ENCODE measurements around the gene KAZN. TPM values are rescaled to one million over a fixed set of nuclear protein-coding genes. Genes with fewer than 3 reads are reported as not detected.
A peak's percentile ranks its signal among the peaks of the same experiment; 100 is the strongest.

Gene KAZN
- total and polyA plus RNA-seq, 2 donors (not counting 1 experiment from before 2014, with no cell fraction given) = 3.4 to 5.0 TPM

DNA sequence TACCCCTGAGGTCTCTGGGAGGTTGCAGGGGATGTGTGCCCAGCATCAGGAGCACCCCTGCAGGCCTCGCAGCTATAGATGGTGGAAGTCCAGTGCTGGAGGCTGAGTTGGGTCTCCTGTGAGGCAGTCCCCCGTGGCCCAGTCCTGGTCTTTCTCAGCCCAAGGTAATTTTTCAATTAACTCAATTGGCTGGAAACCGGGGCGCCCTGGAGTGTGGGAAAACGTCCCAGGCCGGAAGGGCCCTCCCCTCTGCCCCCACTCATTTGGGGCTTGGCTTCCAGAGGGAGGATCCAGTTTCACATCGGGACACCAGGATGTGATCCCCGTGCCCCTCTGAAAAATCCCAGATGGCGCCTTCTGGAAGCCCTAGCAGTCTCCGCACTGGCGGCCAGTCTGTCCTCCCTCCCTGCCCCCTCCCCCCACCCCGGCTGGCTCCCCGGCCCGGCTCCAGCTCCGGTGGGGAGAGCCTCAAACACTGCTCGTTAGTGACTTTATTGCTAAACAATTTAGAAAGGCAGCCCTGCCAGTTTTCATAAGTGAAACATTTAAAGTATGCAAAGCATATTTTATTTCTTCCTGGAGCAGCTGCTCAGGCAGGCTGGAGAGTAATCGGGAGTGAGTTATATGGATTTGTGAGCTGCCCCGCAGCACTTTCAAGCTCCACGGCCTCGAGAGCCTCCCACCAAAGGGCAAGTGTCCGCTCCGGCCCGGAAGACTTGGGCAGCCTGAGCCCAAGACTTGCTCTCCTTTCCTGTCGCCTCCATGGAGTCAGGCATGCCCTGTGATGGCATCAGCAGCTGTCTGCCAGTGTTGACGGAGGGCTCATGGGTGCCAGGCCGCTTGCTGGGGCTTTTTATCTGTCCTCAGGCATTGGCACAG is 346.9 kb downstream of the KAZN start:
- Histone ChIP-seq H3K9ac (ENCODE audit: insufficient read depth, low read length) (peak overlapping the region; percentile 74), H3K4me3 (replicated peaks in 1 of 4; ENCODE audit: control extremely low read depth in 1 of 4, insufficient read depth in 1 of 4, low read depth in 3 of 4, low read length in 4 of 4) (peak overlapping the region in 3 of 4 experiments; percentile 10 to 55 (median 33)), H3K4me1 (ENCODE audit: control insufficient read depth, extremely low read depth, insufficient read depth, low read length) (peaks cover 40% of the 10 kb centered on the region), H4K20me1 (ENCODE audit: control insufficient read depth, extremely low read depth, insufficient read depth, low read length) (no peaks in the 10 kb centered on the region), H3K36me3 (ENCODE audit: control insufficient read depth, insufficient read depth, low read length) (no peaks in the 10 kb centered on the region), H2AFZ (ENCODE audit: low read length) (no peak overlapping the region), H3K4me2 (ENCODE audit: extremely low read depth, insufficient read depth, low read length) (peak overlapping the region; percentile 61), H3K9me3 (ENCODE audit: control insufficient read depth, insufficient read depth, low read depth, low read length) (no peaks in the 10 kb centered on the region), H3K79me2 (ENCODE audit: control insufficient read depth, insufficient read depth, low read length) (peaks cover 23% of the 10 kb centered on the region), H3K27ac (ENCODE audit: insufficient read depth, low read length) (peak overlapping the region; percentile 82), H3K27me3 (ENCODE audit: control insufficient read depth, insufficient read depth, low read length) (no peaks in the 10 kb centered on the region)
- peak; percentile 89 to 93 for DNase-seq (ENCODE audit: low read depth in 2 of 2)
- TF ChIP-seq, protein P1, sequence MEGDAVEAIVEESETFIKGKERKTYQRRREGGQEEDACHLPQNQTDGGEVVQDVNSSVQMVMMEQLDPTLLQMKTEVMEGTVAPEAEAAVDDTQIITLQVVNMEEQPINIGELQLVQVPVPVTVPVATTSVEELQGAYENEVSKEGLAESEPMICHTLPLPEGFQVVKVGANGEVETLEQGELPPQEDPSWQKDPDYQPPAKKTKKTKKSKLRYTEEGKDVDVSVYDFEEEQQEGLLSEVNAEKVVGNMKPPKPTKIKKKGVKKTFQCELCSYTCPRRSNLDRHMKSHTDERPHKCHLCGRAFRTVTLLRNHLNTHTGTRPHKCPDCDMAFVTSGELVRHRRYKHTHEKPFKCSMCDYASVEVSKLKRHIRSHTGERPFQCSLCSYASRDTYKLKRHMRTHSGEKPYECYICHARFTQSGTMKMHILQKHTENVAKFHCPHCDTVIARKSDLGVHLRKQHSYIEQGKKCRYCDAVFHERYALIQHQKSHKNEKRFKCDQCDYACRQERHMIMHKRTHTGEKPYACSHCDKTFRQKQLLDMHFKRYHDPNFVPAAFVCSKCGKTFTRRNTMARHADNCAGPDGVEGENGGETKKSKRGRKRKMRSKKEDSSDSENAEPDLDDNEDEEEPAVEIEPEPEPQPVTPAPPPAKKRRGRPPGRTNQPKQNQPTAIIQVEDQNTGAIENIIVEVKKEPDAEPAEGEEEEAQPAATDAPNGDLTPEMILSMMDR (conservative IDR thresholded peaks at IDR 0.05 in 1 of 2, IDR thresholded peaks at IDR 0.05 in 1 of 2; ENCODE audit: low read depth in 1 of 2, low read length in 2 of 2) = no peak
- TF ChIP-seq EZH2 (IDR thresholded peaks at IDR 0.05; ENCODE audit: low read length, missing control alignments) = no peak

DNA sequence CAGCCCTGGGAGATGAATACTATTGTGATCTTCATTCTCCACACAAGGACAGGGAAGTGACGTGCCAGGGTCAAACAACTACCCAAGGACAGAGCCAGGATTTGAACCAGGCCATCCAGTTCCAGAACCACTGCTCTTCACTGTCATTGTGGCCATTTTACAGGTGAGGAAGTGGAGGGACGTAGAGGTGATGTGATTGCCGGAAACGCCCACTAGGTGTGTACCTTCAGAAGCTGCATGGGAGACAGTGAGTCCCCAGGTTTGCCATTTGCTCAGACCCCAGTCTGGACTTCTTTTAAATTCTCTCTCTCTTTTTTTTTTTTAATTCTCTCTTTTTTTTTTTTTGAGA is 347.5 kb downstream of the KAZN start:
- no peak for TF ChIP-seq EZH2 (IDR thresholded peaks at IDR 0.05; ENCODE audit: low read length, missing control alignments)
- TF ChIP-seq, protein P1 (conservative IDR thresholded peaks at IDR 0.05 in 1 of 2, IDR thresholded peaks at IDR 0.05 in 1 of 2; ENCODE audit: low read depth in 1 of 2, low read length in 2 of 2) = no peak
- Histone ChIP-seq H3K9ac (ENCODE audit: insufficient read depth, low read length) (peak overlapping the region; percentile 74), H3K27me3 (ENCODE audit: control insufficient read depth, insufficient read depth, low read length) (no peaks in the 10 kb centered on the region), H3K79me2 (ENCODE audit: control insufficient read depth, insufficient read depth, low read length) (peaks cover 23% of the 10 kb centered on the region), H3K4me3 (replicated peaks in 1 of 4; ENCODE audit: control extremely low read depth in 1 of 4, insufficient read depth in 1 of 4, low read depth in 3 of 4, low read length in 4 of 4) (peak overlapping the region in 3 of 4 experiments; percentile 10 to 55 (median 33)), H3K36me3 (ENCODE audit: control insufficient read depth, insufficient read depth, low read length) (no peaks in the 10 kb centered on the region), H4K20me1 (ENCODE audit: control insufficient read depth, extremely low read depth, insufficient read depth, low read length) (no peaks in the 10 kb centered on the region), H3K27ac (ENCODE audit: insufficient read depth, low read length) (peak overlapping the region; percentile 82), H3K4me2 (ENCODE audit: extremely low read depth, insufficient read depth, low read length) (peak overlapping the region; percentile 61), H2AFZ (ENCODE audit: low read length) (no peak overlapping the region), H3K9me3 (ENCODE audit: control insufficient read depth, insufficient read depth, low read depth, low read length) (no peaks in the 10 kb centered on the region), H3K4me1 (ENCODE audit: control insufficient read depth, extremely low read depth, insufficient read depth, low read length) (peaks cover 39% of the 10 kb centered on the region)
- DNase-seq (ENCODE audit: low read depth in 2 of 2) = no peak

DNA sequence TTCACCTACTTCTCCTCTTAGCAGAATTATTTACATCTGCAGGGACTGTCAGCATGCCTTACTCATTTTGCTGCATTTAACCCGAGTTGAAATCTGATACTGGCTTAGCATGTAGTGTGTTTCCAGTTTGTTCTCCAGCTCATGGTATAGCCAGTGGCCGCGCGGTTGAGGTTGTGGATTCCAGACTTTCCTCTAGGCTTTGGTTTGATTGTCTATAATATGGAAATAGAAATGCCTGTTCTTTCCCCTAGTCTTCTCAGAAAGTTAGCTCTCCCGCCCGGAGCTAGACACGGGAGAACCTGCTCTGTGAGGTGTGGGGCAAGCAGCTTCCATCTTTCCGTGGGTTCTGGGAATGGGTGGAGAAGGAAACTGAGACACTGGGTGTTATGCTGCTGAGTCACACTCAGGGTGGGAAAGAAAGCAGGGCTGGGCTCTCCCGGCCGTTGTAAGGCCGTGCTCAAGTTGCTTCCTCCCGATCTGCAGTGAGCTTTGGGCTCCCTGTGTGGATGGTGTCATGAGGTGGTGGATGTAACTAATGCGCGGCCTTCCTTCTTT is 348.3 kb downstream of the KAZN start:
- H3K4me1 ChIP-seq (ENCODE audit: control insufficient read depth, extremely low read depth, insufficient read depth, low read length) = peaks cover 38% of the 10 kb centered on the region
- peaks cover 23% of the 10 kb centered on the region for H3K79me2 ChIP-seq (ENCODE audit: control insufficient read depth, insufficient read depth, low read length)
- H3K9ac ChIP-seq (ENCODE audit: insufficient read depth, low read length) = peak overlapping the region; percentile 57
- peak overlapping the region; percentile 82 for H3K27ac ChIP-seq (ENCODE audit: insufficient read depth, low read length)
- no peak overlapping the region for H2AFZ ChIP-seq (ENCODE audit: low read length)
- H3K9me3 ChIP-seq (ENCODE audit: control insufficient read depth, insufficient read depth, low read depth, low read length) = no peaks in the 10 kb centered on the region
- H3K36me3 ChIP-seq (ENCODE audit: control insufficient read depth, insufficient read depth, low read length) = no peaks in the 10 kb centered on the region
- TF ChIP-seq, protein P1 (conservative IDR thresholded peaks at IDR 0.05 in 1 of 2, IDR thresholded peaks at IDR 0.05 in 1 of 2; ENCODE audit: low read depth in 1 of 2, low read length in 2 of 2) = no peak
- no peak for TF ChIP-seq EZH2 (IDR thresholded peaks at IDR 0.05; ENCODE audit: low read length, missing control alignments)
- H3K4me2 ChIP-seq (ENCODE audit: extremely low read depth, insufficient read depth, low read length) = peak overlapping the region; percentile 61
- H4K20me1 ChIP-seq (ENCODE audit: control insufficient read depth, extremely low read depth, insufficient read depth, low read length) = no peaks in the 10 kb centered on the region
- no peaks in the 10 kb centered on the region for H3K27me3 ChIP-seq (ENCODE audit: control insufficient read depth, insufficient read depth, low read length)
- peak; percentile 74 to 86 for DNase-seq (ENCODE audit: low read depth in 2 of 2)
- H3K4me3 ChIP-seq (replicated peaks in 1 of 4; ENCODE audit: control extremely low read depth in 1 of 4, insufficient read depth in 1 of 4, low read depth in 3 of 4, low read length in 4 of 4) = peak overlapping the region in 3 of 4 experiments; percentile 10 to 55 (median 43)

Measured in fibroblast of lung (primary cell).